GM12875 (cell line): ENCODE results near the gene TRPV6.

ENCODE experiments used
- H3K4me3 ChIP-seq: one replicate; pipeline ENCODE4 v1.5.1; 2011; ENCODE audit warnings: low read depth, low read length, control low read depth
- CTCF ChIP-seq: IDR thresholded peaks from 2 replicates; pipeline ENCODE4 v1.5.1; 2011; ENCODE audit warnings: low read depth, mild to moderate bottlenecking, control low read depth, inconsistent platforms, low read length, moderate library complexity, borderline replicate concordance; ENCODE audit not compliant: insufficient read depth

The TRPV6 gene

GRCh38 chr7:142862351-142862750 lies 23.2 kb downstream of the TRPV6 start:
- TF ChIP-seq CTCF = no peak
- H3K4me3 ChIP-seq = no peak overlapping the region

- no peak for TF ChIP-seq CTCF
- no peak overlapping the region for H3K4me3 ChIP-seq
Measured at GRCh38 chr7:142860968-142861367, 24.6 kb downstream of the TRPV6 start.

- TF ChIP-seq CTCF = no peak
- no peak overlapping the region for H3K4me3 ChIP-seq
Measured at GRCh38 chr7:142859829-142860228, 25.7 kb downstream of the TRPV6 start.

- TF ChIP-seq CTCF = no peak
- no peak overlapping the region for H3K4me3 ChIP-seq
Measured at GRCh38 chr7:142859411-142859810, 26.1 kb downstream of the TRPV6 start.

GRCh38 chr7:142857625-142858024 lies 27.9 kb downstream of the TRPV6 start:
- no peak for TF ChIP-seq CTCF
- H3K4me3 ChIP-seq = no peak overlapping the region

- no peak for TF ChIP-seq CTCF
- H3K4me3 ChIP-seq = no peak overlapping the region
Measured at GRCh38 chr7:142856565-142857245, 28.8 kb downstream of the TRPV6 start.

- TF ChIP-seq CTCF = no peak
- no peak overlapping the region for H3K4me3 ChIP-seq
Measured at GRCh38 chr7:142855756-142856564, 29.6 kb downstream of the TRPV6 start.
